Hippocampal formation (tissue), 2 donors: Measurements from ENCODE around the gene CELF4.
A peak's percentile ranks its signal among the peaks of the same experiment; 100 is the strongest.

Experiments used
- DNase-seq, 2 donors: peaks; one replicate each; lab custom pipeline; 2025; lab: John Stamatoyannopoulos, UW

CELF4 gene

DNA sequence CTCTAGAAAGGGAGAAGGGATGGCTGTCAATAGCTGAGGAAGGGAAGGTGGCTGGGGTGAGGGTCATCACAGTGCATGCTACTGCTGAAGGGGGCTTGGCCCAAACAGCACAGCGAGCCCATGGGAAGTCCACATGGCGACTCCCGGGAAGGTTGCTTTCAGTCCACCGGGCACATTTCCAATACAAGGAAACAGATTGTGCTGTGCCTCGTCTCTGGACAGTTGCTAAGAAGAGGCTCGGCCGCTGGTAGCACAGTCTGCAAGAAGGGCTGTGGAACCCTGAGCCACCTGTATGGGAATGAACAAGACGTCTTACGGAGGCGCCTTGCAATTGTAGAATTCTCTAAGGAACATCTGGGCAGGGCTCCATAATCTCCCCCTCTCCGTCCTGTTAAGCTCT, 123.1 kb downstream of the CELF4 start:
- no peak for DNase-seq

DNA sequence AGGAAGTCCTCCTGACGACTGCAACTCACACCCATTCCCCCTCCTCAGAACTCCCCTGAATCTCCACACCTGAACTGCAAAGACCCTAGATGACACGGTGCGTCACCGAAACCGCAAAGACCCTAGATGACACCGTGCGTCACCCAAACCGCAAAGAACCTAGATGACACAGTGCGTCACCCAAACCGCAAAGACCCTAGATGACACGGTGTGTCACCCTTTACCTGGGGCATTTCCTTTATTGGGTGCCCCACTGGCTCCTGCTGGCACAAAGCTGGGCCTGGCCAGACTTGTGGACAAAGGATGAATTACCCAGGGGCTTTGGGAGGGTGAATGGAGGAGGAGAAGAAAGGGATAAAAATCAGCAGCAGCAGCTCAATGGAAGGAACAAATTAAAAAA, 123.8 kb downstream of the CELF4 start:
- DNase-seq, result no peak

- no peak for DNase-seq
Measured at GRCh38 chr18:37440206-37440605, 125.4 kb downstream of the CELF4 start.

DNA sequence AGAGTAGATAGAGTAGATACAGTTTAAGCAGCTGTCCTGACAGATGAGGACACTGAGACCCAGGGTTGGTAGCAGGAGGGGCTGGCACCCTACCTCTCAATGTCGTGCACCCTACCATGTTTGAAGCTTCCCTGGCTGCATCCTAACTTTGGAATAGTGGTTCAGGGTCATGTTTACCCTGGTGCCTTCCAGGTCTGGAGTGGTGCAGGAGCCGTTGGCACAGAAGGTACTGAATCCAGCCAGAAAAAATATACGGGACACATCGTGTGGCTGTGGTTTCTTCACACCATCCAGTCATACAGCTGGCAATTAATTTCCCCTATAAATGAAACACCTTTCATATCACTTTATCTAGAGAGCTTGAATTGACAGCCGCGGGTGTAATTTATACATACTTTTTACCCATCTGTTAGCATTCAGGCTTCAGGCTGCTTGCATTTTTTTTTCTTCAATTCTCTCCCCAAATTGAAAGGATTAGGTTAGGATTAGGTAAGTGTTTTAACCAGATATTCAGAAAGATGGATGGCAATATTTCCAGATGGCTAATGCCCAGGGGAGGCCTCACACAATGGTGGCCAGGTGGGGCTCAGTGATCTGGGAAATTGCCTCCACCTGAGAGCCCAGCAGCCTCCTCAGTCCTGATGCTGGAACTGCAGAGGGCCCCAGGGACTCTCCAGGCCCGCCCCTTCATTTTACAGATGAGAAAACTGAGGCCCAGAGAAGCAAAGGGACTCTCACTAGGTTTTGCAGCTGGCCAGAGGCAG, 127.0 kb downstream of the CELF4 start:
- no peak for DNase-seq

DNA sequence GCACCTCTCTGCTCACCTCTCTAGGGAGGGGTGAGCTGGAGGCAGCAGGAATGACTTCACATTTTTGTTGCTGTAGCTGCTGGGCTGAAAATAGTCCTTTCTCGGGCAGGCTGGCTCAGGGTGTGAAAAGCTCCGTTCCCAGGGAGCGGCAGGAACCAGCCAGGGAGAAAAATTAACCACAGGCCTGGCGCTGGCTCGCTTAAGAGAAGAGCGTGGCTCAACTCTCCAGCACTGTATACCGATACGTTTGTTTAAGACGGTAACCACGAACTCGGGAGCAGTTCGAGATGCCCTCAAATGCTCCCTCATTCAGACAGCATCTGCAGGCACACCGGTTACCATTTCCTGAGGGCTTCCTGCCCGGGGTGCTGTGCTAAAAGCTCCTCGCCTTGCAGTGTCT, 129.6 kb downstream of the CELF4 start:
- DNase-seq, result peak in 1 of 2 donors; percentile 39

DNA sequence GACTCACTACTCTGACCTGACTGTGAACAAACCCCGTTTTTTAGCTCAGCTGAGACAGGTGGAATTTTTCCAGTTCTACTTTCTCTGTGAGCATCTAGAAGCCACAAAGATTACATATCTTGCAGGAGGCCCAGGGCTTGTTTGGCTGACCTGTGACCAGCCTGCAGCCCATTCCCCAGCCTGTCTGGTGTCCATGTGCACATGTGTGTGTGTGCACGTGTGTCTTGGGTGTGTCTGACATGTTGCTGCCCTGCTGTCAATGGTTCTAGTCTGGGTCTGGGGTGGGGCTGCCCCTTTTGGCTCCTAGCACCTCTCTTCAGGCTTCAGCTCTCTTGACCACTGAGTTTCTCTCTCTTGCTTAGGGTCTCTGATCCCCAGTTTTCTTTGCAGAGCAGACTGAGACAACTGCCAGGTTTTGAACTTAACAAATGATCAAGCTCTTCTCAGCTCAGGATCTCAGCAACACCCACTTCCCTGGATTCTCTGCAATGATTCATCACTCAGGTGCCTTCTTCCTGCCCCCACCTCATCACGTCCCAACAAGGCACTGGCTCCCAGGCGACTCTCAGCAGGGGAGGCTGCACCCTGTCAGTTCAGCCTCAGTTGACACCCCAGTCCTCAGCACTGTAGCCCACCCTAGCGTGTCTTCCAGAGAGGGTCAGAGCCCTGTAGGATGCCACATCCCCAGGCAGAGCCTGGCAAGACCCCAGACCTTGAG, 130.3 kb downstream of the CELF4 start:
- DNase-seq, result no peak

- DNase-seq, result no peak
Measured at GRCh38 chr18:37434161-37434860, 131.3 kb downstream of the CELF4 start.

- no peak for DNase-seq
Measured at GRCh38 chr18:37432436-37433195, 133.0 kb downstream of the CELF4 start.

DNA sequence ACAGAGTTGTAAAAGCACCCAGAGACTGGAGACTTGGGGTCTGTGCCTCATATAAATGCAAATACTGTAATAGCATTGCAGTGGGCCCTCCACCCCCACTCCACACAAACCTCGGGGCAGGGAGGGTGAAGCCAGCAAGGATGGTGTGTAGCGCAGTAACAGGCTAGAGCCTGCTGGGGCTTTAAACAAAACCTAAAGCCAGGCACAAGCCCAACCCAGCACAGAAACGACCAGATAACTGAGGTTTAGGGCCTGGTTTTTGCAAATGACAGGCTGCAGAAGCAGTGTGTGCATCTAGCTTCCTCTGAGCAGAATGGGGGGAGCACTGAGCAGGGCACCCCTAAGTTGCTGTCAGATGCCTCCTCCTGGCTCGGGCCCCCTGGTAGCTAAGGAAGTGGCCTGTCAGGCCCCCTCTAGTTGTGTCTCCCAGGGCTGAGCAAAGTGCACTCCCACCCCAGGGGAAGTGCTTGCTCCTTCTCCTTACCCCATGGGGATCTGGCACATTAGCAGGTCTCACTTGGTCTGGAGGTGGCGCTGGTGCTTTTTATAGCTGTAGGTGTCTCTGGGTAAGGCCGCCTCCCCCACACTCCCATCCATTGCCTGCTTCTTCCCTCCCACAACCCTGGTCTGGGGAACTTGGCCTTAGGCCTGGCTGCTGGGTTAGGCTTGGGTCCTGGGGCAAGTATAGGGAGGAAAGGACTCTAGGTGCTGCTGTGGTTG, 135.1 kb downstream of the CELF4 start:
- DNase-seq, result no peak

GRCh38 chr18:37429791-37430190, 135.8 kb downstream of the CELF4 start:
- no peak for DNase-seq

DNA sequence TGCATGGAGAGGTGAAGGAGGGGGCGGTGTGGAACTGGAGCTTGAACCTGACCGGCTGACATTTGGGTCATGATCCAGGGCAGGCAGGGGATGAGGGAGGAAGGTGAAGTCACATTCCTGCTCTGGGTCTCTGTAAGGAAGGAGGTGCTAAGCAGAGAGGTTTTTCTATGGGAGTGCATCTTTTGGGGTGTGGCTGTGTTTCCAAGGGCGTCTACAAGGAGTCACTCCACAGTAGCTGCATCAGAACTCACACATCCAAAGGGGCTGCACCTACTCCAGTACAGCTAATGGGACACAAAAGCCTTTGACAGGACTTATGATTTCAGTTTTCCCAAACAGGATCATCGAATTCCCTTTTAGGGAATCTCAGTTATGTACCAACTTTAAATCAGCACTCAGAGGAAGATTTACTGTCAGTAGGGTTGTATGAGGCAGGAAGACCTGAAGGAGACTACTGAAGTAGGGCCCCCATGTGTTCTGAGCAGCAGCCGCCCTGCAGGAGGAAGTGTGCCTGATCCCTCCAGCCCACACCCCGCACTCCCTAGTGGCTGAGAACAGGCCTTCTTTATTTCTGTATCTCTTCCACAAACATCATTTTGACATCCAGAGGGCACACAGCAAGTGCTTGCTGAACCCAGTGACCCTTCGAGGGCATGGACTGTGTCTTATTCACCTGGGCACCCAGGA, 137.2 kb downstream of the CELF4 start:
- DNase-seq, result no peak

DNA sequence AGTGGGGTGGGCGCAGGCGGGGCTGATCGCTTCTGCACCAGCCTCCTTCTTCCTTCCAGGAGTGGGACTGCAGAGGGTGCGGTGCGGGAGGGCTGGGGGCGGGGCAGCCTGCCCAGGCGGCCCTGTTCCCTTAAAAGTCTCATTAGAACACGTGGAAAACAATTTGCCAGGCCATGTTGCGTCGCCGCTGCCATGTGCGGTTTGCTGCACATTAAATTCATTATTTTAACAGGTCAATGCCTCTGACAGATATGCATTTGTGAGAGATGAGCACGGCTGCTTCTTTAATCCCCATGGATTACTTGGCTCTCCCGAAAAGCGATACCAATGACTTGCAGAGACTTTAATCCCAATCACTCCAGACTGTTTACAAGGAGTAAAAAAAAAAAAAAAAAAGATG, 139.0 kb downstream of the CELF4 start:
- no peak for DNase-seq

DNA sequence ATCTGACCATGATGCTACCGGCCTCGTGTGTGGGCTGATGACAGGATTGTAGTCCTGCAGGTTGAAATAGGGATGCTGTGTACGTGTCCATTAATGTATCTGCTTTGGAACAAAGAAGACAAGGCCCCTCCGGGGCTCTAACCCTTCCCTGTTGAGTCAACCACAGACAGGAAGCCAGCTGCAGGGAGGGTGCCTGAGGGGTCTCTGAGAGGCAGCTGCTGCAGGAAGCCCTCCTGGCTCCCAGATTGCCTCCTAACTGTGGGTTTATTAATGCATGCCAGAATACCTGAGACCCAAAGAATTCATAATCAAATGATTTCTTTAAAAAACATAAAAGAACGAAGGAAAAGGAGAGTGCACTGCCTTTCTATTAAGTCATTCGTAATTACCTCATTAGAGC, 140.4 kb downstream of the CELF4 start:
- no peak for DNase-seq

DNA sequence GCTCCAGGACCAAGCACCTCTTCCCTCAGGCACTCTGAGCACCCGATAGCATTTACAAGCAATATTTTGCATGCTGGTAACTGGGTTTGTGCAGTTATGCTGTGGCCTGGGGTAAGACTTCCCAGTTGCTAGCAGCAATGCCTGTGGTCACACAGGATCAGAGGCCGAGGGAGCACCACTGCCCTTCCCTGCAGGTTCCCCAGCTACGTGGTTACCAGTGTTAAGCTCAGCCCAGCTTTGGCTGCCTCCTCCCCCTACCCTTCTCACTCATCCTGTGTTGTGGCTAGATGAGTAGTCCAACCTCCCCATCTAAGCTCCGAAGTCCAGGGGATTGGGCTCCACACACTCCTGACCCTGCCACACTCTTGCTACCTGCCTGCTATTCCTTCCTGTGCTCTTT, 141.1 kb downstream of the CELF4 start:
- no peak for DNase-seq

- no peak for DNase-seq
Measured at GRCh38 chr18:37422596-37422995, 143.0 kb downstream of the CELF4 start.

- no peak for DNase-seq
Measured at GRCh38 chr18:37422116-37422515, 143.5 kb downstream of the CELF4 start.

GRCh38 chr18:37421341-37422077, 144.1 kb downstream of the CELF4 start:
- no peak for DNase-seq

- no peak for DNase-seq
Measured at GRCh38 chr18:37420315-37420880, 145.2 kb downstream of the CELF4 start.

GRCh38 chr18:37419866-37420265, 145.7 kb downstream of the CELF4 start:
- no peak for DNase-seq

- DNase-seq, result no peak
Measured at GRCh38 chr18:37419315-37419714, 146.3 kb downstream of the CELF4 start.
